PC-3 (cell line): ENCODE results near the gene WDR62.

ENCODE experiments used
- EZH2 ChIP-seq: fragments of 300-600 bp; sonication (generic); IDR thresholded peaks from one replicate; pipeline ENCODE4 v1.6.1; 2017; ENCODE audit warnings: antibody characterized with exemption, mild to moderate bottlenecking, low read length; ENCODE audit not compliant: unreplicated experiment
- EZH2phosphoT487 ChIP-seq: fragments of 300-600 bp; sonication (generic); IDR thresholded peaks from 2 replicates; pipeline ENCODE4 v1.6.1; 2018; ENCODE audit warnings: mild to moderate bottlenecking, antibody characterized with exemption, low read length, borderline replicate concordance

GRCh38 chr19:36019061-36019670 lies 35.5 kb upstream of the WDR62 start:
- no peak for TF ChIP-seq EZH2phosphoT487
- no peak for TF ChIP-seq EZH2
